ENCODE measurements around the gene CADPS2. TPM values are rescaled to one million over a fixed set of nuclear protein-coding genes. Genes with fewer than 3 reads are reported as not detected.

CADPS2 gene
- total RNA-seq, 4 donors from 2014 or later = 27.3 to 154 (median 114) TPM

- no peaks in the 10 kb centered on the region for H3K9me3 ChIP-seq
- 89% methylated on average over 3 of the region's 3 CpGs for WGBS
- no peaks in the 10 kb centered on the region for H3K4me1 ChIP-seq
- no peak overlapping the region for H3K4me3 ChIP-seq
- H3K27me3 ChIP-seq = no peaks in the 10 kb centered on the region
- TF ChIP-seq POLR2A (IDR thresholded peaks at IDR 0.05; ENCODE audit: low read depth) (no peak), POLR2AphosphoS5 (IDR thresholded peaks at IDR 0.05) (no peak), EP300 (IDR thresholded peaks at IDR 0.05) (no peak)
- TF ChIP-seq, protein P1, sequence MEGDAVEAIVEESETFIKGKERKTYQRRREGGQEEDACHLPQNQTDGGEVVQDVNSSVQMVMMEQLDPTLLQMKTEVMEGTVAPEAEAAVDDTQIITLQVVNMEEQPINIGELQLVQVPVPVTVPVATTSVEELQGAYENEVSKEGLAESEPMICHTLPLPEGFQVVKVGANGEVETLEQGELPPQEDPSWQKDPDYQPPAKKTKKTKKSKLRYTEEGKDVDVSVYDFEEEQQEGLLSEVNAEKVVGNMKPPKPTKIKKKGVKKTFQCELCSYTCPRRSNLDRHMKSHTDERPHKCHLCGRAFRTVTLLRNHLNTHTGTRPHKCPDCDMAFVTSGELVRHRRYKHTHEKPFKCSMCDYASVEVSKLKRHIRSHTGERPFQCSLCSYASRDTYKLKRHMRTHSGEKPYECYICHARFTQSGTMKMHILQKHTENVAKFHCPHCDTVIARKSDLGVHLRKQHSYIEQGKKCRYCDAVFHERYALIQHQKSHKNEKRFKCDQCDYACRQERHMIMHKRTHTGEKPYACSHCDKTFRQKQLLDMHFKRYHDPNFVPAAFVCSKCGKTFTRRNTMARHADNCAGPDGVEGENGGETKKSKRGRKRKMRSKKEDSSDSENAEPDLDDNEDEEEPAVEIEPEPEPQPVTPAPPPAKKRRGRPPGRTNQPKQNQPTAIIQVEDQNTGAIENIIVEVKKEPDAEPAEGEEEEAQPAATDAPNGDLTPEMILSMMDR (IDR thresholded peaks at IDR 0.05) = no peak
- intact Hi-C loops (cut with DNase I) = no loop called here
- H3K36me3 ChIP-seq = peaks cover 0 to 9% (median 0%) of the 10 kb centered on the region in 4 donors
- no peak overlapping the region for H3K27ac ChIP-seq (replicated peaks in 1 of 4)
- no peak for DNase-seq (ENCODE audit: extremely low spot score)
Observed at GRCh38 chr7:122790132-122790531, 96.1 kb downstream of the CADPS2 start.

- H3K4me1 ChIP-seq = no peaks in the 10 kb centered on the region
- 73% methylated on average over 1 of the region's 1 CpG for WGBS
- no peaks in the 10 kb centered on the region for H3K27me3 ChIP-seq
- no peak overlapping the region for H3K27ac ChIP-seq (replicated peaks in 1 of 4)
- no peak for DNase-seq (ENCODE audit: extremely low spot score)
- intact Hi-C loops (cut with DNase I) = no loop called here
- H3K4me3 ChIP-seq = no peak overlapping the region
- TF ChIP-seq POLR2AphosphoS5 (IDR thresholded peaks at IDR 0.05) = no peak
- no peak for TF ChIP-seq POLR2A (IDR thresholded peaks at IDR 0.05; ENCODE audit: low read depth)
- TF ChIP-seq, protein P1 (IDR thresholded peaks at IDR 0.05) = no peak
- no peak for TF ChIP-seq EP300 (IDR thresholded peaks at IDR 0.05)
- peaks cover 0 to 9% (median 0%) of the 10 kb centered on the region in 4 donors for H3K36me3 ChIP-seq
- H3K9me3 ChIP-seq = no peaks in the 10 kb centered on the region
Observed at GRCh38 chr7:122789156-122789555, 97.1 kb downstream of the CADPS2 start.

- no peak for TF ChIP-seq POLR2A (IDR thresholded peaks at IDR 0.05; ENCODE audit: low read depth)
- TF ChIP-seq EP300 (IDR thresholded peaks at IDR 0.05) = no peak
- TF ChIP-seq, protein P1 (IDR thresholded peaks at IDR 0.05) = no peak
- TF ChIP-seq POLR2AphosphoS5 (IDR thresholded peaks at IDR 0.05) = no peak
- no peak for DNase-seq (ENCODE audit: extremely low spot score)
- intact Hi-C loops (cut with DNase I) = no loop called here
- no peak overlapping the region for H3K4me3 ChIP-seq
- H3K9me3 ChIP-seq = no peaks in the 10 kb centered on the region
- H3K4me1 ChIP-seq = peaks cover 0 to 36% (median 5%) of the 10 kb centered on the region in 4 donors
- WGBS = 71% methylated on average over 4 of the region's 4 CpGs
- no peak overlapping the region for H3K27ac ChIP-seq (replicated peaks in 1 of 4)
- H3K36me3 ChIP-seq = no peaks in the 10 kb centered on the region
- no peaks in the 10 kb centered on the region for H3K27me3 ChIP-seq
Observed at GRCh38 chr7:122770686-122771335, 115.4 kb downstream of the CADPS2 start.

DNA sequence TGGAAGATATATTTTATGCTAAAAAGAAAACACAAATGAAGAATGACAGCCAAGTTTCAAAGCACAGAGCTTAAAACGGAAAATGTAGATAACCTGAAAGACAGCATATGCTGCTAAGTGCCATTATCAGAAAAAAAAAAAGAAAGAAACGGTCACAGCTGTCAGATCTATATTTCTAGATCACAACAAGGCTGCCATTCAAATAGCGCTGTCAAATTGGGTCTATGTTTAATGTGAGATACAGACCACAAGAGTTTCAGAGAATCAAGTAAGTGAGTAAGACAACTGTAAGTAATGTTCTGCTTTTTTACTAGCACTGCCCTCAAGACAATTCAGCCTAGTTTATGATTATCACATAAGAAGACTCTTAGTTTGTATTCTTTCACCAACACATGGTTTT lies 117.4 kb downstream of the CADPS2 start:
- WGBS = 81% methylated on average over 3 of the region's 3 CpGs

More for the DNA sequence above, 117.4 kb downstream of the CADPS2 start:
- no peak for TF ChIP-seq POLR2AphosphoS5 (IDR thresholded peaks at IDR 0.05)
- no peak for TF ChIP-seq EP300 (IDR thresholded peaks at IDR 0.05)
- TF ChIP-seq, protein P1 (IDR thresholded peaks at IDR 0.05) = no peak
- no peak for TF ChIP-seq POLR2A (IDR thresholded peaks at IDR 0.05; ENCODE audit: low read depth)
- Histone ChIP-seq H3K4me3 (no peak overlapping the region), H3K4me1 (peaks cover 6 to 46% (median 19%) of the 10 kb centered on the region in 4 donors), H3K27ac (replicated peaks in 1 of 4) (no peak overlapping the region), H3K36me3 (no peaks in the 10 kb centered on the region), H3K9me3 (no peaks in the 10 kb centered on the region), H3K27me3 (no peaks in the 10 kb centered on the region)
- DNase-seq (ENCODE audit: extremely low spot score) = no peak
- intact Hi-C loops (cut with DNase I) = no loop called here
